HG03520 (cell line): Measurements from ENCODE around the gene CFAP58.
A peak's percentile ranks its signal among the peaks of the same experiment; 100 is the strongest.

Experiments used
- ATAC-seq: cut with Tn5 transposase; IDR thresholded peaks from one replicate; pipeline ENCODE4 v1.9.1; 2021; ENCODE audit warnings: mild to moderate bottlenecking, moderate library complexity; ENCODE audit not compliant: unreplicated experiment

Gene CFAP58

DNA sequence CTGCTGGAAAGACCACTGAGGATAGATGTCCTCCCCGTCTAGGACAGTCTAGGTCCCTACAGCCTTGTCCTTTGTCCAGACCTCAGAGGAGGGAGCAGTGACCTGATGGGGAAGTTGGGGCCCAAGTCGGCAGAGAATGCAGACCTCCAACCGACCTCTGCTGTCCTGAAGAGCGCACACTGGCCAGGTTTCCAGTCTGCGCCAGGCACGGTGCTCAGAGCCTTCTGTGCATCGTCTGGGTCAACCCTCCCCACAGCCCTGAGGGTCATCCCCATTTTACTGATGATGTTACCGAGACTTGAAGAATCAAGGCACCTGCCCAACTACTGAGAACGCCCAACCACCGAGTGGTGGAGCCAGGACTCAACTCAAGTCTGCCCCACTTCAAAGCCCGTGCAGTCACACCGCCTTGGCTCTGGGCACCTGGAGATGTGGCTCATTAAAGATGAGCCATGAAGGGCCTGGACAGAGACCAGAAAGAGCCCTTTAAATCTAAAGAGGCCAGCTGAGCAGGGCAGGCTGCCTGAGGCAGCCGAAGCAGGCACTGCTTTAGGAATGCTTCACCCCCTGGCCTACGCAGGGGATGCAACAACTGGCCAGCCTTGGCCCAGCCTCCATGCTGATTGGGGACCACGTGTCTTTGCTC, 19.8 kb upstream of the CFAP58 start:
- ATAC-seq = no peak

GRCh38 chr10:104334561-104334960, 19.1 kb upstream of the CFAP58 start:
- ATAC-seq = no peak

DNA sequence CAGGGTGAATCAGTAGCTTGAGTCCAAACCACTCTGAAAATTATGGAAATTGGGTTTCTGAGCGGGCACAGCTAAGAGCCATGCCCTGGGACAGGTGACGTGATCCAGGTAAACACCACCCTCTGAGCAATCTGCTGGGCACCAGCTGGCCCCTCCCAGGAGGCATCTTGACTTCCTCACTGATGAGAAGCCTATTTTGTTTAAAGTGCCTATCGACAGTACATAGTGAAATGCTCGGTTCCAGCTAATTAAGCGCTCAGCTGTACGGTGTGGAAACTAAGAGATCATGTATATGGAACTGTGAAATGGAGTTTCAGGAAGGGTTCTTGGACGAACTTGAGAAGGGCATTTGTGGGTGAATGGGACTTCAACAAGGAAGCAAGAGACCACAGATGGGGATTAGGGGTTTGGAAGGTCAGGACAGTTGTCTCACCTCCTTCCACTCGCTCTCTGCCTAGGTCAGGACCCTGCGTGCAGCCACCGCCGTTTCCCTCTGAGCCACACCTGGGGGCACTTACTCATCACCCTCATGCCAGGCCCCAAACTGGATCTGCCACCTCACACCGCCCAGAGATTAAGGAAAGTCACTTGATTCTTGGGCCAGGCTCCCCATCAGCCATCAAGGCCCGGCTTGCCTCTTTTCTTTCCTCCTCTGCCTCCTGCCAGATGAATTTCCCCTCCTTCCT, 18.5 kb upstream of the CFAP58 start:
- no peak for ATAC-seq

GRCh38 chr10:104336821-104337467, 16.7 kb upstream of the CFAP58 start:
- ATAC-seq = no peak

- peak; percentile 30 for ATAC-seq
Measured at GRCh38 chr10:104337521-104337984, 16.1 kb upstream of the CFAP58 start.

DNA sequence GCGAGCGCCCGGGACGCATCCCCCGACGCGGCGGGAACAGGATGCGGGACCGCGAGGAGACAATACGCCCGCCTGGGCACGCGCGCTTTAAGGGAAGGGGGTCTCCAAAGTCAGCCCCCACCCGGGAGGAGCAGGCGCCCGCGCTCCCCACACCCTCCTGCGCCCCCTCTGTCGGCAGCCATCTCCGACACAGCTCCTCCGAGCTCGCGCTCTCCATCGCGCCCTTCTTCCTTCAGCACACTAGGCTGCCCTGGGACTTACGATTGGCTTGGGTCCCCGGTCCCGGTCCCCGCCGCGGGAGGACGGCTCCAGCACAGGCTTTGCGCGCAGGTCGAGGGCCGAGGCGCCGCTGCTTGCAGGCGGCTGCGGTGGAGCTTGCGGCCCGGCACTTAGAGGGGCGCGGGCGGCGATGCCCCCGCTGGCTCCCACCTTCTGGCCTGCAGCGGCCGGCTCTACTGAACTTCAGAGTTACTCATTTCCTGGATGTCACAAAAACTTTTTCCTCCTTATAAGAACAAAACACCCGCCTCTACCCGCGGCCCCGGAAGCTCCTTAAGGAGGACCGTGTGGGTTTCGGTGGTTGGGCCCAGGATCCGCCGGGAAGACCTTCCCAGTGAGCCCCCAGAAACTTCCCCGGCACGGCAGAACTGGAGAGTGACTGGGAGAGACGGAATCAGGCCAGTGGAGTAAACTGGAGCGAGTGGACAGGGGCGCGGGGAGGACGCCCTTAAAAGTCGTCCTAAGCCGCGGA, 15.5 kb upstream of the CFAP58 start, which contains the start of gene ITPRIP:
ITPRIP (minus strand) TSS at position 481 of the 751 bp plus-strand sequence. CDS start 22,414 bp downstream, outside the sequence.
- ATAC-seq = peak; percentile 63

GRCh38 chr10:104339469-104340110, 14.0 kb upstream of the CFAP58 start:
- ATAC-seq = no peak

DNA sequence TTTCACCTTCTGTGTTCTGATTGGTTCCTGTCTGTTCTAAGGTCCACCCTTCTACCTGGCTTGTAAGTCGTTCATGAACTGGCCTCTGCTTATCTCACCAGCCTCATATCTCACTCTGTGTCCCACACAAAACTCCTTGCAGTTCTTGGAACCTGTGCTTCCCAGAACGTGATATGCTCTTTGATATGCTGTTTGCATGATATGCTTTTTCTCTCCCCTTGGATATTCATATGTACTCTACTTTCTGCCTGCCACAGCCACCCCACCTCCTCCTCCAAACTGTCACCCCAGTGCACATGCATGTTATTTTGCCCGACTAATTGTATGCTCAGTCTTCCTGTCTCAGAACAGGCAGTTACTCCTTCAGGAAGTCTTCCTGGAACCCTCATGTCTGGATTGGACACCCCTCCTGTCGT, 13.5 kb upstream of the CFAP58 start:
- no peak for ATAC-seq

DNA sequence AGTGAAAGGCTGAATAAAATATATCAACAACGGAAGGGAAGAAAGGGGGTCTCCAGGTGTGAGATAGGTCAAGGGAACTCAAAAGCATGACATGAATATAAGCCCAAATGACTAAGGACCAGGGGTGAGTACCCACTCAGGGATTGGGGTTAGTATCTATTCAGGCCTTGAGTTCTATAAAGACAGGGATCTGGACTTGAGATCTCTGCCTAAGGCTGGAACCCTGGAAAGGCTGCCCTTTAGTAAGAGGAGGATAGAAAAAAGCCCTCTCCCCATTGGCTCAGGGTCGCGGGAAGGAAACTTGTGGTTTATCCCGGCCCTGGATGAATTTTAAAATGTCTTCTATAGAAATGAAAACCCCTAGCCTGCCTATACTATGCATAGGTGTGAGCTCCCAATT, 13.0 kb upstream of the CFAP58 start:
- no peak for ATAC-seq

GRCh38 chr10:104342941-104343411, 10.7 kb upstream of the CFAP58 start:
- ATAC-seq = no peak

DNA sequence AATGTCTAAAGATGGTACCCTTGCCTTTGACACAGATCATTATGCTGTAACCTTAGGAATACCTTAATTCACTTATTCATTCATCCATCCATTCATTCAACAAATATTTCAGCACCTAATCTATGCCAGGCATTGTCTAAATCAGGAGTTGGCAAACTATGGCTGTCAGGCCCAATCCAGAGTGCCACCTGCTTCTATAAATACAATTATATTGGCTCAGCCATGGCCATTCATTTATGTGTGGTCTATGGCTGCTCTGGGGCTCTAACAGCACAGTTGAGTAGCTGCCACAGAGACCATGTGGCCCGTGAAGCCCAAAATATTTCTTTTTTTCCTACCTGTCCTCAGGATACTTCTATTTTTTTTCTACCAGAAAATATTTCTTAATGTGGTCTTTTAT, 9.4 kb upstream of the CFAP58 start:
- ATAC-seq = no peak

GRCh38 chr10:104345515-104345914, 8.1 kb upstream of the CFAP58 start:
- ATAC-seq = no peak

- ATAC-seq = no peak
Measured at GRCh38 chr10:104345941-104346340, 7.7 kb upstream of the CFAP58 start.

DNA sequence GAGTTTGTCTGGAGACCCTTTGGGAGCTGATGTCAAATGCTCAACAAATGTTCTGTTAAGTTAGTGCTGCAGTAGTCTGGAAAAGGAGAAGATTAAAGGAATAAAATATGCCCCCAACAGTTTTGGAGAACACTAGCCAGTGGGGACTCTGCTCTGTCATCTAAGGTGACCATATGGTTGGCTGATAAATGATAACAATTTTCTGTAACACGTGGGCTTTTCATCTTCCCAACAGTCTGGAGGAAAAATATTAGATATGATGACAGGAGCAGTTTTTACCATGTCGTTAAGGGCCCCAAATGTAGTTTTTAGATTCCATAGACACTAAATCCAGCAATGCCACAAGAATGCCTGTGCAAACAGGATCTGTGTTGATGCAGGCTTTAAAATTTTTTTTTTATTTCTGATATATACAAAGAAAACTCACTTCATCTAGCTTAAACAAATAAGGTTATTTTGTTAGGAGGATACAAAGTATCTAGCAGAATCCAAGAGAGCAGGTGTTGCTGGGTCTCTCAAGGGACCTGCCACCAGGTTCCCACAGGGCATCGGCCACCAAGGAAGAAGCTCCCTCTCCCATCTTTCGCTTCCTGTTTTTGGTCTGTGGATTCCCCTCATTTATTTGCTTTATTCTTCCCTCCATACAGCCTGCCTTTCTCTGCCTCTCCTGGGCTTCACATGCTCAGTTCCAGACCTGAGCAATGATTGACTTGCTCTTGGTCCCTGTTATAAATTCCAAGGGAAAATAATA, 6.2 kb upstream of the CFAP58 start:
- no peak for ATAC-seq

DNA sequence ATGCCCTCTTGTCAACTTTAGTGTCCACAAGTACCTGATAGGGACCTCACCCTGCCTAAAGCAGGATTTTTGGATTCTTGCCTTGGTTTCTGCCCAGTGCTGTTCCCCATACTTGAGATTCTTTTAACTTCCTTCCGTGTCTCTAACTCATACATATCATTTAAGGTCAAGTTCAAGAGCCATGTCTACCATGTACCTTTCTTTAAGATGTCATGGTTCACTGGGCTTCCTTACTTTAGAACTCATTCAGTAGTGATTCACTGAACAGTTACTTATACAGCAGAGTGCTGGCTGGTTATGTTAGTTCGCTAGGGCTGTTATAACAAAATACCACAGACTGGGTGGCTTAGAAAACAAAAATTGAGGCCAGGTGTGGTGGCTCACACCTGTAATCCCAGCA, 5.0 kb upstream of the CFAP58 start:
- ATAC-seq = no peak

- peak; percentile 46 for ATAC-seq
Measured at GRCh38 chr10:104349623-104350126, 4.0 kb upstream of the CFAP58 start.

DNA sequence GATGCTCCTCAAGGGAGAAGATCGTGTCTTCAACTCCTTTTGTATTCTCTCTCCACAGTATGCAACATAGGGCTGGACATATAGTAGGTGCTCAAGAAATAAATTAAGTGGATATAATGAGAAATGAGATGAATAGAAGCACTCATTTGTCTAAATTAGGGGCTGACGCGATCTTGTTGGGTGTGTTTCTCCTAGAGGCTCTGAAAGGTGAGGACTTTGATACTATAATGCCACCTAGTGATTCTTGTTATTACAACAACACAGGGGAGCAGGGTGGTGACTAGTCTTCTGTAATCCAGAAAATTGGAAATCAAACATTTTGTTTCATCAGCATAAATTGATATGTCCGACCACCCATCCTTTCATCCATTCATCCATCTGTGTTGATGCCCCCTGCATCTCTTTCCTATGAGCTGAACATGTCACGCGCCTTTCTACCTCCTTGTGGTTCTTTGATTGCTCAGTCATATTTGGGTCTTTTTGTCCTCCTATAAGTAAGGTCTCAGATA, 3.5 kb upstream of the CFAP58 start:
- ATAC-seq = peak; percentile 42

DNA sequence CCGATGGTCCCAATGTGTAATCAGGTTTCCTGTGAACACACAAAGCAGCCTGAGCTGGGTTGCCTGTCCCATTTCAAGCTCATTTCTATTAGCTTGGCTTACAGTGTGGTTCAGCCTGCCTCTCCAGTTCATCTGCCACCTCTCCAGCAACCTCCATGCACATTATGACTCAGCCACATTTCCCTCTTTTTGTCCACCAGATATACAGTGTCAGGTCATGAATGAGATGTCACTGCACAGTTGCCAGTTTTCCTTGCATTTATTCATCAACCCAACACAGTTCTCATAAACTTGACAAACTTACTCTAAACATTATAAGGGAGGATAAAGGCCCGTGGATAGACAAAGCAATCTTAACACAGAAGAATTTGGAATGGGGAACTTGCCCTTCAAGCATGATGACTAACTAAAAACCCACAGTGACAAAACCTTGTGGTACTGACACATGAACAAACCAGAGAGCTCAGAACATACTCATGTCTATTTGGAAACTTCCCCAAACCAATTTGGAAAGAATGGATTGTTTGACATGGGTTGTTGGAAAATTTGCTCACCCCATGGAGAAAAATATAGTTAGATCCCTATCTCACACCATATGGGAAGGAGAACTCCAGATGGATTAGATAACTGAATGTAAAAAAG, 2.5 kb upstream of the CFAP58 start:
- ATAC-seq = no peak

DNA sequence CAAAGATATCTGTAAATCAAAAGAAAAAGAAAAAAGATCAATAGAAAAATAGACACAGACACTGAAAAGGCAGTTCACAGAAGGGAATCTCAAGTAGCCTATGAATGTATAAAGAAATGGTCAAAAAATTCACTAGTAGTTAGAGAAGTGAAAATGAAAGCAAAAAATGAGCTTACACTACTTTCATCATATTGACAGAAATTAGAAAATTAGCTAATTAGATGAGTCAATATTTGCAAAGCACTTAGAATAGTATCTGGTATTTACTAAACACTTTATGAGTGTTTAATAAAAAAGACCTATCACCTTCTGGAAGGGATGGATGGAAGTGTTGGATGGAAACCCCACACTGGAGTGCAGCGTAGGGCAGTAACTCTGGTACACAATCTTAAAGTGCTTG, 1.7 kb upstream of the CFAP58 start:
- ATAC-seq = no peak
